SK-N-SH treated with all-trans-retinoic acid at 6 μM for 48 hours (cell line): ENCODE measurements around the gene CYP26A1.

Experiments
- ATAC-seq: fragments of 200-7000 bp; cut with Tn5 transposase; 3 replicates; pipeline ENCODE4 v1.9.1; 2020; ENCODE audit warnings: mild to moderate bottlenecking, moderate library complexity
- ARNTL ChIP-seq: fragments of 450-650 bp; formaldehyde crosslinking; IDR thresholded peaks from 2 replicates; pipeline ENCODE4 v1.5.0; 2020; ENCODE audit warnings: low read depth, mild to moderate bottlenecking, moderate library complexity, borderline replicate concordance
- BACH2 ChIP-seq: fragments of 250-450 bp; sonication (Bioruptor Pico); IDR thresholded peaks from 2 replicates; pipeline ENCODE4 v1.9.0; 2021; ENCODE audit warnings: mild to moderate bottlenecking, borderline replicate concordance
- CSDC2 ChIP-seq: fragments of 250-450 bp; sonication (Bioruptor Pico); IDR thresholded peaks from 2 replicates; pipeline ENCODE4 v1.5.0; 2020; ENCODE audit warnings: mild to moderate bottlenecking, moderate library complexity
- ESRRG ChIP-seq: fragments of 250-450 bp; sonication (Bioruptor Pico); IDR thresholded peaks from 2 replicates; pipeline ENCODE4 v1.6.1; 2021; ENCODE audit warnings: mild to moderate bottlenecking
- GLIS3 ChIP-seq: fragments of 250-450 bp; sonication (Bioruptor Pico); IDR thresholded peaks from 2 replicates; pipeline ENCODE4 v1.5.0; 2020; ENCODE audit warnings: mild to moderate bottlenecking, moderate library complexity
- ISL1 ChIP-seq: fragments of 250-450 bp; sonication (Bioruptor Pico); IDR thresholded peaks from 2 replicates; pipeline ENCODE4 v2.1.2; 2022; ENCODE audit warnings: mild to moderate bottlenecking, moderate library complexity
- OSR1 ChIP-seq: fragments of 250-450 bp; sonication (Bioruptor Pico); IDR thresholded peaks from 2 replicates; pipeline ENCODE4 v1.8.0; 2022; ENCODE audit warnings: moderate library complexity, mild to moderate bottlenecking, inconsistent platforms
- PPARA ChIP-seq: fragments of 250-450 bp; sonication (Bioruptor Pico); IDR thresholded peaks from 2 replicates; pipeline ENCODE4 v1.5.0; 2020; ENCODE audit warnings: mild to moderate bottlenecking, borderline replicate concordance
- RARB ChIP-seq: fragments of 250-450 bp; sonication (Bioruptor Pico); IDR thresholded peaks from 2 replicates; pipeline ENCODE4 v1.8.0; 2021; ENCODE audit warnings: mild to moderate bottlenecking, moderate library complexity
- SNAI2 ChIP-seq: fragments of 250-450 bp; sonication (Bioruptor Pico); IDR thresholded peaks from 2 replicates; pipeline ENCODE4 v1.5.0; 2020; ENCODE audit warnings: mild to moderate bottlenecking, moderate library complexity
- TCF4 ChIP-seq: fragments of 250-450 bp; sonication (Bioruptor Pico); IDR thresholded peaks from 2 replicates; pipeline ENCODE4 v1.8.0; 2021; ENCODE audit warnings: mild to moderate bottlenecking, moderate library complexity, borderline replicate concordance
- TOX ChIP-seq: fragments of 250-450 bp; sonication (Bioruptor Pico); IDR thresholded peaks from 2 replicates; pipeline ENCODE4 v1.8.0; 2021; ENCODE audit warnings: mild to moderate bottlenecking, moderate library complexity, borderline replicate concordance
- ZC3H10 ChIP-seq: fragments of 250-450 bp; sonication (Bioruptor Pico); IDR thresholded peaks from 2 replicates; pipeline ENCODE4 v1.5.1; 2021; ENCODE audit warnings: mild to moderate bottlenecking, moderate library complexity
- ZFP3 ChIP-seq: fragments of 250-450 bp; sonication (Bioruptor Pico); IDR thresholded peaks from 2 replicates; pipeline ENCODE4 v1.5.0; 2020; ENCODE audit warnings: mild to moderate bottlenecking, moderate library complexity
- ZFP30 ChIP-seq: fragments of 450-650 bp; formaldehyde crosslinking; IDR thresholded peaks from 2 replicates; pipeline ENCODE4 v1.5.0; 2022; ENCODE audit warnings: mild to moderate bottlenecking, moderate library complexity
- ZNF565 ChIP-seq: fragments of 450-650 bp; formaldehyde crosslinking; conservative IDR thresholded peaks from 2 replicates; pipeline ENCODE4 v1.5.0; 2020; ENCODE audit warnings: low read depth, mild to moderate bottlenecking, moderate library complexity
- ZNF70 ChIP-seq: fragments of 450-650 bp; formaldehyde crosslinking; IDR thresholded peaks from 2 replicates; pipeline ENCODE4 v1.5.0; 2020; ENCODE audit warnings: mild to moderate bottlenecking, moderate library complexity
- ZNF8 ChIP-seq: fragments of 450-650 bp; formaldehyde crosslinking; IDR thresholded peaks from 2 replicates; pipeline ENCODE4 v1.5.0; 2020; ENCODE audit warnings: mild to moderate bottlenecking, moderate library complexity
- TF ChIP-seq, protein P1 (sequence below): fragments of 250-450 bp; sonication (Bioruptor Pico); IDR thresholded peaks from 2 replicates; pipeline ENCODE4 v1.5.0; 2020; ENCODE audit warnings: mild to moderate bottlenecking, moderate library complexity
- TF ChIP-seq, protein P2 (sequence below): fragments of 250-450 bp; sonication (Bioruptor Pico); IDR thresholded peaks from 2 replicates; pipeline ENCODE4 v1.5.1; 2021; ENCODE audit warnings: mild to moderate bottlenecking, moderate library complexity
- TF ChIP-seq, protein P3 (sequence below): fragments of 250-450 bp; sonication (Bioruptor Pico); IDR thresholded peaks from 2 replicates; pipeline ENCODE4 v1.8.0; 2021; ENCODE audit warnings: low read depth, mild to moderate bottlenecking, moderate library complexity, borderline replicate concordance
- TF ChIP-seq, protein P4 (sequence below): fragments of 250-450 bp; sonication (Bioruptor Pico); IDR thresholded peaks from 2 replicates; pipeline ENCODE4 v1.5.1; 2020; ENCODE audit warnings: low read depth, mild to moderate bottlenecking, moderate library complexity

CYP26A1 gene

DNA sequence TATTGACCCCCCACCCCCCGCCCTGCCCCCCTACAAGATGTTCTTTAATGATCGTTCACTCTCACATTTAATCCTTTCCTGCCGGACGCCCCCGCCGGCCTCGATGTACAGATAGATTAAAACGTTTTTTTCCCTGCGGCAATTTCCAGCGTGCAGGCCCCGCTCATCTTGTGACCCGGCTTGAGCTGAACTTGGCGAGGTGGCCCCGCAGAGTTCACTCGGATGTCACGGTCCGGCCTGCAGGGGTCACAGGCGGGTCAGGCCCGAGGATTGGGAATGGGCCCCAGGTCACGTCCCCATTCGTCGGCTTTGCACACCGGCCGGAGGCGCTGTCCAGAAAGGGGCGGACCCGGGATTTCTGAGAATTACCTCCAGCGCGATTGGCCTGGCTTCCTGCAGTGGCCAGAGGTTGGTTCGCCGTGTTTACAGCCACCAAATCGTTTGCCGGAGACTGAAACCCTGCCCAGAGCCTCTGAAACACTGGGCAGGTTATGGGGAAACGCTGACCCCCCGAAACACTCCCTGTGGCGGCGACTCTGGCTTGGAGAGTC lies 1.9 kb upstream of the CYP26A1 start:
- ATAC-seq = peak; percentile 65
- TF ChIP-seq TCF4 (CRISPR knock-in tag) = peak; percentile 35; the same call in 1 of the 2 replicates
- TF ChIP-seq, protein P1, sequence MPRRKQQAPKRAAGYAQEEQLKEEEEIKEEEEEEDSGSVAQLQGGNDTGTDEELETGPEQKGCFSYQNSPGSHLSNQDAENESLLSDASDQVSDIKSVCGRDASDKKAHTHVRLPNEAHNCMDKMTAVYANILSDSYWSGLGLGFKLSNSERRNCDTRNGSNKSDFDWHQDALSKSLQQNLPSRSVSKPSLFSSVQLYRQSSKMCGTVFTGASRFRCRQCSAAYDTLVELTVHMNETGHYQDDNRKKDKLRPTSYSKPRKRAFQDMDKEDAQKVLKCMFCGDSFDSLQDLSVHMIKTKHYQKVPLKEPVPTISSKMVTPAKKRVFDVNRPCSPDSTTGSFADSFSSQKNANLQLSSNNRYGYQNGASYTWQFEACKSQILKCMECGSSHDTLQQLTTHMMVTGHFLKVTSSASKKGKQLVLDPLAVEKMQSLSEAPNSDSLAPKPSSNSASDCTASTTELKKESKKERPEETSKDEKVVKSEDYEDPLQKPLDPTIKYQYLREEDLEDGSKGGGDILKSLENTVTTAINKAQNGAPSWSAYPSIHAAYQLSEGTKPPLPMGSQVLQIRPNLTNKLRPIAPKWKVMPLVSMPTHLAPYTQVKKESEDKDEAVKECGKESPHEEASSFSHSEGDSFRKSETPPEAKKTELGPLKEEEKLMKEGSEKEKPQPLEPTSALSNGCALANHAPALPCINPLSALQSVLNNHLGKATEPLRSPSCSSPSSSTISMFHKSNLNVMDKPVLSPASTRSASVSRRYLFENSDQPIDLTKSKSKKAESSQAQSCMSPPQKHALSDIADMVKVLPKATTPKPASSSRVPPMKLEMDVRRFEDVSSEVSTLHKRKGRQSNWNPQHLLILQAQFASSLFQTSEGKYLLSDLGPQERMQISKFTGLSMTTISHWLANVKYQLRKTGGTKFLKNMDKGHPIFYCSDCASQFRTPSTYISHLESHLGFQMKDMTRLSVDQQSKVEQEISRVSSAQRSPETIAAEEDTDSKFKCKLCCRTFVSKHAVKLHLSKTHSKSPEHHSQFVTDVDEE = peak; percentile 86; the same call in 1 of the 2 replicates
- no peak for TF ChIP-seq ZC3H10
- TF ChIP-seq, all 23 proteins: peak for 2

DNA sequence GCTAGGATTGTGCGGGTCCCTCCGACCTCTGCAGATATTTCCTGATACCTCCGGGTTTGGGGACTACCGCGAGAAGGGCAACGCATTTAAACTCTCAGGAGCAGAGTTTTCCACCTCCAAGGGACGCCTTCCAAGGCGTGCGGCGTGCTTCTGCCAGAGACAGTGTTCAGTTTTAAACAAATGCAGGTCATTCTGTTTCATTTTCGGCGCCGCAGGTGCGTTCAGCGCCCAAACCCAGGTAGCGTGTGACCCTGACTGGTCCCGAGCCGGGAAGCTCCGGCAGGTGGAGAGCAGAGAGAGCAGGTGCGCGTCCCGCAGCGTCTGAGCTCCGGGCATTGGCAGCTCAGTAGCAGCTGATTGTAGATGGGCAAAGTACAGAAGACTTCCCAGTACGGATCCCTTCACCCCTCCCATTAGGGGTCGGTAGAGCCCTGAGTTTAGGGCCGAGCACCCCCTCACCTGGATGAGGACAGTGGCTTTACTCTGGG lies 1.4 kb upstream of the CYP26A1 start:
- ATAC-seq = peak; percentile 43
- TF ChIP-seq BACH2 (CRISPR knock-in tag) (no peak), GLIS3 (CRISPR knock-in tag) (no peak), OSR1 (no peak), SNAI2 (no peak), ZNF70 (CRISPR knock-in tag) (no peak), ISL1 (no peak), TOX (CRISPR knock-in tag) (no peak), PPARA (CRISPR knock-in tag) (no peak)
- TF ChIP-seq, all 23 proteins: peak for 0

DNA sequence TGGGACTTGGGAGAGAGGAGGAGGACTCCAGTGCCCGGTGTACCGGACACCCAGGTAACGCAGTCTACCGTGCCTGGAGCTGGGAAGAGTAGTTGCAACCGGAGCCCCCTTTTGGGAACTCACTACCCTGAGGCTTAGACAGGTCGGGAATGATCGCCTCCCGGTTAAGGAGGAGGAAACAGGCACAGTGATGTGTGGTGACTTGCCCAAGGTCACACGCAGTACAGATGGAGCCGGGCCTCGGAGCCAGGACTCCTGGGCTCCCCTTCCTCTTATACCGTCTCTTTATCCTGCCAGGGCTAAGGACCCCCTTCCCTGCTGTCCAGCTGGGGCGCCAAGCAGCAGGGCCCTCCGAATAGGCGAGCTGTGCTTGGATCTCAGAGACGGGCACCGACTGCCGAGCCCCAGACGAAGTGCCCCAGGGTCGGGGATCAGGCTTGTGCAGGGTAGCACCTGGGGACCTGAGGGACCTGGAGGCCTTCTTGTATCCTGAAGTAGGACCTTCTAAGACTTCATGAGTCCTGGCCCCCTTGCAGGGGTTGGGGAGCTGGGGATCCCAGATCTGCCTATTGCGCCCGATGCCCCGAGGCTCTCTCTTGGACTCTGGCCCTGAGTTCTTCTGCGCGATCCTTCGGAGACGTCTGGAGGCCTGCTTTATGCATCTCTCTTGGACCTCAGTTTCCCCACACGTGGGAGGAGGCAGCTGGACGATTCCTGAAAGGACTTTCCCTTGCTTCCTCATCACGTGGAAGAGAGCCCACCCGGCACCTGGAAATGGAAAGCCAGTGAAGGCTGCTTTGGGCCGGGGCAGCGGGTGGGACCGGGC lies 767 bp upstream of the CYP26A1 start:
- TF ChIP-seq ARNTL (no peak), ZNF565 (CRISPR knock-in tag) (no peak), ISL1 (no peak), CSDC2 (no peak), ZNF70 (CRISPR knock-in tag) (no peak), ESRRG (CRISPR knock-in tag) (no peak), SNAI2 (no peak), ZNF8 (CRISPR knock-in tag) (no peak), ZC3H10 (no peak), GLIS3 (CRISPR knock-in tag) (no peak), TCF4 (CRISPR knock-in tag) (no peak), ZFP3 (no peak), PPARA (CRISPR knock-in tag) (no peak), RARB (CRISPR knock-in tag) (no peak), ZFP30 (CRISPR knock-in tag) (no peak)
- TF ChIP-seq, protein P2, sequence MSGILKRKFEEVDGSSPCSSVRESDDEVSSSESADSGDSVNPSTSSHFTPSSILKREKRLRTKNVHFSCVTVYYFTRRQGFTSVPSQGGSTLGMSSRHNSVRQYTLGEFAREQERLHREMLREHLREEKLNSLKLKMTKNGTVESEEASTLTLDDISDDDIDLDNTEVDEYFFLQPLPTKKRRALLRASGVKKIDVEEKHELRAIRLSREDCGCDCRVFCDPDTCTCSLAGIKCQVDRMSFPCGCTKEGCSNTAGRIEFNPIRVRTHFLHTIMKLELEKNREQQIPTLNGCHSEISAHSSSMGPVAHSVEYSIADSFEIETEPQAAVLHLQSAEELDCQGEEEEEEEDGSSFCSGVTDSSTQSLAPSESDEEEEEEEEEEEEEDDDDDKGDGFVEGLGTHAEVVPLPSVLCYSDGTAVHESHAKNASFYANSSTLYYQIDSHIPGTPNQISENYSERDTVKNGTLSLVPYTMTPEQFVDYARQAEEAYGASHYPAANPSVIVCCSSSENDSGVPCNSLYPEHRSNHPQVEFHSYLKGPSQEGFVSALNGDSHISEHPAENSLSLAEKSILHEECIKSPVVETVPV (CRISPR knock-in tag) = no peak
- TF ChIP-seq, protein P1 = no peak
- TF ChIP-seq, protein P3, sequence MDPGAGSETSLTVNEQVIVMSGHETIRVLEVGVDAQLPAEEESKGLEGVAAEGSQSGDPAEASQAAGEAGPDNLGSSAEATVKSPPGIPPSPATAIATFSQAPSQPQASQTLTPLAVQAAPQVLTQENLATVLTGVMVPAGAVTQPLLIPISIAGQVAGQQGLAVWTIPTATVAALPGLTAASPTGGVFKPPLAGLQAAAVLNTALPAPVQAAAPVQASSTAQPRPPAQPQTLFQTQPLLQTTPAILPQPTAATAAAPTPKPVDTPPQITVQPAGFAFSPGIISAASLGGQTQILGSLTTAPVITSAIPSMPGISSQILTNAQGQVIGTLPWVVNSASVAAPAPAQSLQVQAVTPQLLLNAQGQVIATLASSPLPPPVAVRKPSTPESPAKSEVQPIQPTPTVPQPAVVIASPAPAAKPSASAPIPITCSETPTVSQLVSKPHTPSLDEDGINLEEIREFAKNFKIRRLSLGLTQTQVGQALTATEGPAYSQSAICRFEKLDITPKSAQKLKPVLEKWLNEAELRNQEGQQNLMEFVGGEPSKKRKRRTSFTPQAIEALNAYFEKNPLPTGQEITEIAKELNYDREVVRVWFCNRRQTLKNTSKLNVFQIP (CRISPR knock-in tag) = no peak
- TF ChIP-seq, protein P4, sequence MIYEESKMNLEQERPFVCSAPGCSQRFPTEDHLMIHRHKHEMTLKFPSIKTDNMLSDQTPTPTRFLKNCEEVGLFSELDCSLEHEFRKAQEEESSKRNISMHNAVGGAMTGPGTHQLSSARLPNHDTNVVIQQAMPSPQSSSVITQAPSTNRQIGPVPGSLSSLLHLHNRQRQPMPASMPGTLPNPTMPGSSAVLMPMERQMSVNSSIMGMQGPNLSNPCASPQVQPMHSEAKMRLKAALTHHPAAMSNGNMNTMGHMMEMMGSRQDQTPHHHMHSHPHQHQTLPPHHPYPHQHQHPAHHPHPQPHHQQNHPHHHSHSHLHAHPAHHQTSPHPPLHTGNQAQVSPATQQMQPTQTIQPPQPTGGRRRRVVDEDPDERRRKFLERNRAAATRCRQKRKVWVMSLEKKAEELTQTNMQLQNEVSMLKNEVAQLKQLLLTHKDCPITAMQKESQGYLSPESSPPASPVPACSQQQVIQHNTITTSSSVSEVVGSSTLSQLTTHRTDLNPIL (CRISPR knock-in tag) = no peak
- peak; percentile 26 for ATAC-seq
